ENCODE data around the gene PROZ.
A peak's percentile ranks its signal among the peaks of the same experiment; 100 is the strongest.

PROZ gene

GRCh38 chr13:113178070-113178895 is 19.8 kb downstream of the PROZ start:
- H3K4me3 ChIP-seq (ENCODE audit: low read depth, low read length), result peak overlapping the region; percentile 68
- TF ChIP-seq CTCF (IDR thresholded peaks at IDR 0.05; ENCODE audit: low read depth, low read length), result no peak

GRCh38 chr13:113178896-113179167 is 20.4 kb downstream of the PROZ start:
- no peak for TF ChIP-seq CTCF (IDR thresholded peaks at IDR 0.05; ENCODE audit: low read depth, low read length)
- peak overlapping the region; percentile 41; the same call in 1 of the 2 replicates for H3K4me3 ChIP-seq (ENCODE audit: low read depth, low read length)

- no peak for TF ChIP-seq CTCF (IDR thresholded peaks at IDR 0.05; ENCODE audit: low read depth, low read length)
- no peak overlapping the region for H3K4me3 ChIP-seq (ENCODE audit: low read depth, low read length)
These were observed 21.2 kb downstream of the PROZ start for GRCh38 chr13:113179374-113180230.

- TF ChIP-seq CTCF (IDR thresholded peaks at IDR 0.05; ENCODE audit: low read depth, low read length), result no peak
- no peak overlapping the region for H3K4me3 ChIP-seq (ENCODE audit: low read depth, low read length)
These were observed 23.6 kb downstream of the PROZ start for GRCh38 chr13:113182046-113182445.

GRCh38 chr13:113183450-113184129 is 25.1 kb downstream of the PROZ start:
- no peak for TF ChIP-seq CTCF (IDR thresholded peaks at IDR 0.05; ENCODE audit: low read depth, low read length)
- H3K4me3 ChIP-seq (ENCODE audit: low read depth, low read length), result no peak overlapping the region

GRCh38 chr13:113184568-113185440 is 26.4 kb downstream of the PROZ start:
- no peak overlapping the region for H3K4me3 ChIP-seq (ENCODE audit: low read depth, low read length)
- TF ChIP-seq CTCF (IDR thresholded peaks at IDR 0.05; ENCODE audit: low read depth, low read length), result no peak

All from WI38 (cell line).